HG02798 (cell line): Measurements from ENCODE around the gene SCGB3A2.
A peak's percentile ranks its signal among the peaks of the same experiment; 100 is the strongest.

Experiments
- ATAC-seq: cut with Tn5 transposase; IDR thresholded peaks from one replicate; pipeline ENCODE4 v1.9.1; 2021; ENCODE audit warnings: mild to moderate bottlenecking; ENCODE audit not compliant: unreplicated experiment, poor library complexity

Gene SCGB3A2

DNA sequence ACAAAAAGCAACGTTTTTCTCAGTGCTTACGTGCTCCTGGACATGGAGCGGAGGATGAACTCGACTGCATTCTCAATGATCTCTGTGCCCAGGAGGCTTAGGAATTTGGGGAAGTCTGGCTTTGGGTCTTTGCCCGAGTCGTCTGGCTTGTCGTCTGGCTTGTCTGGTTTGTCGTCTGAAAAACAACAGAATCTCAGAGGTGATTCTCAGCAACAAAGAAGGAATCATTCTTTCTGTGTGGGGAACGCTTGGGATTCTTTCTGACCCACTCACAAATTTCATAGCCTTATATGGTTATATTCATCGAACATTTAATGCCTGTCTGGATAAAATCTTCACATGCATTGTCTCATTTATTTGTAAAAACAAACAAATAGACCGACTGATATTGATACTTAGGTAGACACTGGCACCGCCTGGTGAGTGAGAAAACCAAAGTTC lies 23.1 kb downstream of the SCGB3A2 start:
- no peak for ATAC-seq

DNA sequence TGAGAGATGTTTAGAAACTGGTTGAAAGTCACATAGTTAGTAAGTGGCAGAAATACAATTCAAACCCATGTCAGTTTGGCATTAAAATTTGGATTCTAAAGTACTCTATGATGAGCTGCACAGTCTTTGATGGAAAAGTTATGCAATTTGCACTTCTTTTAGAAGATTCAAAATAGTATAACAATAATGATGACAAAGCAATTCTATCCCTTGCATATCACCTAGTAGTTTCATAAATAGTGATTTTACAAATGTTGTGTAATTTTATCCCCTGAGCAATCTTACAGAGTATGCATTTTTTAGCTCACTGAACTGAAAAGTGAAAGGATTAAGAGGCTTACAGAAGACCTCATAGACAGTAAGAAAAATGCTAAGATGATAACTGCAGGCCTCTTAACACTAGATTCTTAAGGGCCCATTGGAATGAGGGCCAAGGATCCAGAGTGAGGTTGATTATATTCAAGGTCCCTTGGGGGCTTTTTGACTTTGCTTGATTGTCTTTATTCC lies 24.2 kb downstream of the SCGB3A2 start:
- ATAC-seq, result no peak

DNA sequence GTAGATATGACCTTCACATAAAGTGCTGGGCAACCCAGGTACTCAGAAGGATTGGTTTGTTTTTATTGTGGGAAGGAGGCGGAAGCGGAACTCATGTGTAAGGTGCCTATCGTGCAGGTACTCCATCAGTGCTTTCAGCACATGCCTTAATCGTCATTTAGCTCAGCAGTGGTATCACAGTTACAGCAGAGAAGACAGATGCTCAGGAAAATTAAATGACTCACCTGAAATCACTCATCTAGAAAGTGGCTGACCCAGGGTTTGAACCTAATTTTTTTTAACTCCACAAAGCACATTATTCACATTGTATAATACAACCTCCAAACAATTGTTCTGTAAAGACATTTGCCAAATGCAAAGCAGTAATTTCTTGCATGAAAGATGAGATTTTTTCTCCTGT lies 25.6 kb downstream of the SCGB3A2 start:
- no peak for ATAC-seq

DNA sequence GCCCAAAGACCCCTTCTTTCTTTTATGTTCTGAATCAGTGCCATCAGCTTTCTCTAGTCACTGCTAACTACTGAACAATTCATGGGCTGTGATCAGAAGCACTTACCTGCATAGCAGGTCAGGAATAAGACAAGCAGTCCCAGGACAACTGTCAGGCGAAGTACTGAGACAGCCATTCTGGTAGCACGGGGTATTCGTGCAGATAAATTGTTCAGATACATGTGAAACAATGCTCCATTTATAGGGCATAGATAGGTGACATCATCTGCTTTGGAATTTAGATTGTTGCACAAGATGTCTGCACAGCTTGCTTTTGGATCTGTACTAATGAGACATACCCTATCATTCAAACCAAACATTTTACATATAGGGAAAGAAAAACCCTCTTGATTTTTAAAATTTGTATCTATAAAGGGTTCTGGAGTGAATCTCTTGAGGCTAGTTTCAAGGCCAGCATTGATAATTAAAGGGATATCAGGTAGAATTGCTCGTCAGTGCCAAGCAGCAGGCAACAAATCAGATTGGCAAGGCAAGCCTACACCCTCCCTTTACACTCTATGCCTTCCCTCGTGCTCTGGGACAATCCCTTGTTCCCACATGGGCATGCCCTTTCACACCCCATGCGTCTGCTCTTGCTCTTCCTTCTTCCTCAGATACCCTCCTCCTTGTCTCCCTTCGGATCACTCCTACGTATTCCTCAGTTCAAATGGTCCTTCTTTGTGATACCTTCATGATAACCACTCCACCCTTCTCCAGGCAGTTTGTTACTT lies 28.0 kb downstream of the SCGB3A2 start, which contains the start of gene C5orf46:
C5orf46 (minus strand) TSS at position 213 of the 770 bp plus-strand sequence; CDS start at position 176, 37 bp downstream.
- ATAC-seq, result no peak

GRCh38 chr5:147911427-147911826 lies 32.9 kb downstream of the SCGB3A2 start:
- ATAC-seq, result no peak

- ATAC-seq, result no peak
Observed at GRCh38 chr5:147912011-147912410, 33.5 kb downstream of the SCGB3A2 start.

- no peak for ATAC-seq
Observed at GRCh38 chr5:147913786-147914185, 35.3 kb downstream of the SCGB3A2 start.

DNA sequence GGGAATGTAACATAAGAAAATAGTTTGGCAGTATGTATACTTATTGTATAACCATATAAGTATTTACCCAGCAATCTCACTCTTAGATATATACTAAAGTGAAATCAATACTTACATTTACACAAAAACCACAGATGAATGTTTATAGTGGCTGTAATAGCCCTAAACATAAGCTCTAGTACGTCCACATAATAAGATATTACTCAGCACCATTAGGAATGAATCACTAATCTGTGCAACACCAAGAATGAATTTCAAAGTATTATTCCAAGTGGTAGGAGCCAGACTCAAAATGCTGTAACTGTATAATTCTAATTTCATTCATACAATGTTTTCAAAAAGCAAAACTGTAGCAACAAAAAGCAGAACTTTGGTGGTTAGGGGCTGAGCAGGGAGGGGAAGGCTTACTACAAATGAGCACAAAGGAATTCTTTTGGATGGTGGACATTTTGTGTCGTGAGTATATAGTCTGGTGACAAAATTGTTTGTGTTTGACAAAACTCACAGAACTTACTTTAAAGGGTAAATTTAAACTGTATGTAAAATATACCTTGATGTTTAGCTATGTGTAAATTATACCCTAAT lies 39.7 kb downstream of the SCGB3A2 start:
- no peak for ATAC-seq

- no peak for ATAC-seq
Observed at GRCh38 chr5:147918899-147919298, 40.4 kb downstream of the SCGB3A2 start.

DNA sequence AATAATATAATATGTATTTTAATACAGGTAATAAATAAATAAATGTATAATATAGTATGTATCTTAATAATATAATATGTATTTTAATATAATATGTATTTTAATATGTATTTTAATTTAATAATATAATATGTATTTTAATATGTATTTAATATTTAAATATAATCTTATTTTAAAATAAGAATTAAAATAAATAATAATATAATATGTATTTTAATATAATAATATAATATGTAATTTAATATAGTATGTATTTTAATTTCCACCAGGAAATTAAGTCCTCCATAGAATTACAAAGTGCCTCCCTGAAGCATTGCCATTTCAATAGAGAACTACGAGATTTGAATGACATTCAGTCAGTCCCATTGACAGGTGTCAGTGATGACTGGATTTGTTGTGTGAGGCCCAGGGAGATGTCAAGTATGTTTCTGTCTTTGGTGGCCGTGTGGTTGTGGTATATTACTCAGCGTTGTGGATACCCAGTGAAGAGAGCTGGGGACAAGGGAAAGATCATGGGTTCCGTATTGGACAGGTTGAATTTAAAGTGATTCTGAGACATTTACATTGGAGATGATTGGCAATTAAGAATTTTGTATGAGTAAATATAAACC lies 42.0 kb downstream of the SCGB3A2 start:
- ATAC-seq, result no peak

DNA sequence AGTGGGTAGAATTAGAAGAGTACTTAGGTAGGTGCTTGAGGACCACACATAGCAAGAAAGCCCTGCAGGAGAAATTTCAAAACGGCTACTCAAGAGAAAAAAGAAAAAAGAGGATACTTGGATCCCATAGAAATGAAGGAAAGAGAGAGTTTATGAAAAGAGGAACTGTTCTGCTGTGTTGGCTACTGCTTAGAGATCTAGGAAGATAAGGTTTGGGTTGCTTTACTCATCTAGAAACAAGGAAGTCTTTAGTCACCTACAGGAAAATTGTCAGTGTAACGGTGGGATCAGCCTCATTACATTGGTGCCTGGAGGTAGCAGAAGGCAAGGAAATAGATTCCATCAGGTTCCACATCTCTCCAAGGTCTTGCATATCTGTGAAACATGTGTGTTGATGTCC lies 42.6 kb downstream of the SCGB3A2 start:
- ATAC-seq, result no peak

- ATAC-seq, result no peak
Observed at GRCh38 chr5:147925020-147925419, 46.5 kb downstream of the SCGB3A2 start.

DNA sequence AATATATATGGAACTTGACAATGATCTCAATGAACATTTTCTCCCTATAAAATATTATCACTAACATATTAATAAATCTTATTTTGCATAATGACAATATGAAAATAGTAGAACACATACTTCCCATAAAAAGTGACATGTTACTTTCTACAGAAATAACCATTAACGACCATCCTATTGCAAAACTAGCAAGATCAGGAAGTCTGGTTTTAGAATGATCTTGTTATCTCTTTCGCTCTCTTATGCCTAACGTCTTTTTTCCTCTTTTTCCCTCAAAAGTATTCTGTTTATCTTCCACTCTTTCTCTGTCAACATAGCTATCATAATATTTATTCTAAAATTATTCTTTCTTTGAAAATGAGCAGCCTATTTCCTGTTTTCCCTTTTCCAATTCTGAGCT lies 49.4 kb downstream of the SCGB3A2 start:
- ATAC-seq, result no peak

GRCh38 chr5:147930769-147931168 lies 52.3 kb downstream of the SCGB3A2 start:
- ATAC-seq, result peak; percentile 70
